Naive B cell (primary cell): Measurements from ENCODE around the gene MOB4. TPM values are rescaled to one million over a fixed set of nuclear protein-coding genes. Genes with fewer than 3 reads are reported as not detected.

ENCODE experiments used
- ATAC-seq, 2 donors: fragments of 150-1000 bp; cut with Tn5 transposase; 2 replicates each; pipeline ENCODE4 v1.10.0; 2021; ENCODE audit warnings: low read depth in 2 of 2, mild to moderate bottlenecking in 2 of 2, moderate library complexity in 2 of 2
- DNase-seq: peaks from one replicate; pipeline ENCODE4 v3.0.0; 2022
- H3K27ac Mint-ChIP-seq, 6 donors: one replicate each; pipeline ENCODE4 v1.8.0; 2020 to 2022; ENCODE audit warnings: mild to moderate bottlenecking in 6 of 6, mixed read lengths in 6 of 6, moderate library complexity in 5 of 6, inconsistent platforms in 2 of 6
- H3K27me3 Mint-ChIP-seq, 3 donors: one replicate each; pipeline ENCODE4 v1.8.0; 2021 to 2022; ENCODE audit warnings: mixed read lengths in 3 of 3, mild to moderate bottlenecking in 1 of 3
- H3K36me3 Mint-ChIP-seq, 2 donors: one replicate each; pipeline ENCODE4 v1.8.0; 2020 to 2022; ENCODE audit warnings: mixed read lengths in 2 of 2, inconsistent platforms in 1 of 2, mild to moderate bottlenecking in 1 of 2
- H3K4me1 Mint-ChIP-seq, 3 donors: one replicate each; pipeline ENCODE4 v1.8.0; 2020 to 2022; ENCODE audit warnings: mixed read lengths in 3 of 3, inconsistent platforms in 1 of 3, mild to moderate bottlenecking in 1 of 3, moderate library complexity in 1 of 3
- H3K4me3 Mint-ChIP-seq, 8 donors: one replicate each; pipeline ENCODE4 v1.8.0; 2020 to 2022; ENCODE audit warnings: mild to moderate bottlenecking in 8 of 8, mixed read lengths in 8 of 8, moderate library complexity in 8 of 8, inconsistent platforms in 2 of 8
- H3K9me3 Mint-ChIP-seq, 7 donors: one replicate each; pipeline ENCODE4 v1.8.0; 2020 to 2022; ENCODE audit warnings: mixed read lengths in 7 of 7, mild to moderate bottlenecking in 5 of 7, inconsistent platforms in 2 of 7, moderate library complexity in 1 of 7
- polyA plus RNA-seq, 6 donors: library from polyadenylated mRNA; unstranded; fragments of 300-500 nt; fragmentation: Illumina TruSeq; gene quantifications; one replicate each; pipeline ENCODE4 v1.2.3, GENCODE V29; 2021; ENCODE audit warnings: low read depth in 6 of 6

MOB4 gene
- polyA plus RNA-seq, 6 donors from 2014 or later = 22.3 to 55.0 (median 43.2) TPM

GRCh38 chr2:197499594-197500502 lies 16.0 kb upstream of the MOB4 start, which contains the start of the genes HSPD1 and HSPE1:
TSS of gene HSPD1 (minus strand) at chr2:197499840. CDS start at chr2:197498848, 992 bp downstream.
TSS of gene HSPE1 (plus strand) at chr2:197500379. CDS start at chr2:197500437, 58 bp downstream.
- no peaks in the 10 kb centered on the region for H3K9me3 Mint-ChIP-seq
- ATAC-seq (peak; percentile 78 to 79), DNase-seq (peak; percentile 98)
- H3K27me3 Mint-ChIP-seq = no peaks in the 10 kb centered on the region
- H3K4me3 Mint-ChIP-seq = peak within 1 kb of the TSS; percentile 88 to 98 (median 94)
- H3K36me3 Mint-ChIP-seq = peaks cover 0 to 8% of the 10 kb centered on the region in 2 donors
- peak within 1 kb of the TSS; percentile 93 to 98 (median 96) for H3K27ac Mint-ChIP-seq
- H3K4me1 Mint-ChIP-seq = peaks cover 19 to 51% (median 44%) of the 10 kb centered on the region in 3 donors

- Mint-ChIP-seq H3K9me3 (no peaks in the 10 kb centered on the region), H3K4me1 (peaks cover 19 to 51% (median 44%) of the 10 kb centered on the region in 3 donors), H3K27me3 (no peaks in the 10 kb centered on the region), H3K27ac (peak overlapping the region; percentile 93 to 98 (median 96)), H3K36me3 (peaks cover 0 to 8% of the 10 kb centered on the region in 2 donors), H3K4me3 (peak overlapping the region; percentile 88 to 98 (median 94))
- ATAC-seq = peak; percentile 11 to 18
- DNase-seq = no peak
These were observed 15.2 kb upstream of the MOB4 start for GRCh38 chr2:197500503-197501131.

GRCh38 chr2:197502201-197502600 lies 13.7 kb upstream of the MOB4 start:
- no peak for ATAC-seq
- peaks cover 16 to 41% (median 39%) of the 10 kb centered on the region in 3 donors for H3K4me1 Mint-ChIP-seq
- H3K4me3 Mint-ChIP-seq = peak overlapping the region in 7 of 8 donors; percentile 23 to 95 (median 63)
- peak overlapping the region in 5 of 6 donors; percentile 61 to 97 (median 79) for H3K27ac Mint-ChIP-seq
- no peaks in the 10 kb centered on the region for H3K27me3 Mint-ChIP-seq
- peaks cover 0 to 3% of the 10 kb centered on the region in 2 donors for H3K36me3 Mint-ChIP-seq
- no peak for DNase-seq
- no peaks in the 10 kb centered on the region for H3K9me3 Mint-ChIP-seq

- no peaks in the 10 kb centered on the region for H3K27me3 Mint-ChIP-seq
- no peaks in the 10 kb centered on the region for H3K9me3 Mint-ChIP-seq
- peaks cover 14 to 36% (median 35%) of the 10 kb centered on the region in 3 donors for H3K4me1 Mint-ChIP-seq
- DNase-seq = no peak
- peak overlapping the region in 3 of 6 donors; percentile 37 to 93 (median 79) for H3K27ac Mint-ChIP-seq
- ATAC-seq = no peak
- H3K36me3 Mint-ChIP-seq = peaks cover 0 to 3% of the 10 kb centered on the region in 2 donors
- peak overlapping the region in 5 of 8 donors; percentile 12 to 94 (median 42) for H3K4me3 Mint-ChIP-seq
These were observed 13.2 kb upstream of the MOB4 start for GRCh38 chr2:197502685-197503084.

GRCh38 chr2:197504000-197504399 lies 11.9 kb upstream of the MOB4 start:
- H3K36me3 Mint-ChIP-seq = peaks cover 0 to 3% of the 10 kb centered on the region in 2 donors
- peaks cover 13 to 24% (median 23%) of the 10 kb centered on the region in 3 donors for H3K4me1 Mint-ChIP-seq
- H3K9me3 Mint-ChIP-seq = no peaks in the 10 kb centered on the region
- no peak for DNase-seq
- no peak for ATAC-seq
- no peaks in the 10 kb centered on the region for H3K27me3 Mint-ChIP-seq
- peak overlapping the region in 1 of 8 donors; percentile 38 for H3K4me3 Mint-ChIP-seq
- H3K27ac Mint-ChIP-seq = peak overlapping the region in 3 of 6 donors; percentile 56 to 71 (median 60)

- no peak for ATAC-seq
- Mint-ChIP-seq H3K36me3 (peaks cover 0 to 3% of the 10 kb centered on the region in 2 donors), H3K9me3 (no peaks in the 10 kb centered on the region), H3K27me3 (no peaks in the 10 kb centered on the region), H3K4me1 (peaks cover 13 to 23% (median 22%) of the 10 kb centered on the region in 3 donors), H3K4me3 (peak overlapping the region in 1 of 8 donors; percentile 38), H3K27ac (peak overlapping the region in 2 of 6 donors; percentile 59 to 71)
- DNase-seq = no peak
These were observed 11.4 kb upstream of the MOB4 start for GRCh38 chr2:197504512-197504911.

- no peak overlapping the region for H3K4me3 Mint-ChIP-seq
- no peak for ATAC-seq
- H3K9me3 Mint-ChIP-seq = no peaks in the 10 kb centered on the region
- peaks cover 8 to 13% (median 10%) of the 10 kb centered on the region in 3 donors for H3K4me1 Mint-ChIP-seq
- no peaks in the 10 kb centered on the region for H3K27me3 Mint-ChIP-seq
- no peak for DNase-seq
- peaks cover 0 to 3% of the 10 kb centered on the region in 2 donors for H3K36me3 Mint-ChIP-seq
- no peak overlapping the region for H3K27ac Mint-ChIP-seq
These were observed 9.2 kb upstream of the MOB4 start for GRCh38 chr2:197506658-197507057.

- Mint-ChIP-seq H3K4me1 (peaks cover 21 to 41% (median 24%) of the 10 kb centered on the region in 3 donors), H3K27ac (peak overlapping the region in 1 of 6 donors; percentile 98), H3K27me3 (no peaks in the 10 kb centered on the region), H3K36me3 (no peaks in the 10 kb centered on the region), H3K4me3 (peak overlapping the region in 2 of 8 donors; percentile 95 to 98), H3K9me3 (no peaks in the 10 kb centered on the region)
- ATAC-seq (no peak), DNase-seq (no peak)
These were observed 2.0 kb upstream of the MOB4 start for GRCh38 chr2:197513915-197514314.

GRCh38 chr2:197514754-197515153 lies 1.1 kb upstream of the MOB4 start:
- H3K36me3 Mint-ChIP-seq = no peaks in the 10 kb centered on the region
- H3K27me3 Mint-ChIP-seq = no peaks in the 10 kb centered on the region
- peaks cover 0 to 1% (median 0%) of the 10 kb centered on the region in 7 donors for H3K9me3 Mint-ChIP-seq
- H3K4me3 Mint-ChIP-seq = peak overlapping the region; percentile 92 to 98 (median 95)
- peak overlapping the region; percentile 96 to 99 (median 97) for H3K27ac Mint-ChIP-seq
- peaks cover 21 to 47% (median 24%) of the 10 kb centered on the region in 3 donors for H3K4me1 Mint-ChIP-seq
- DNase-seq = peak; percentile 3
- no peak for ATAC-seq

- no peak for DNase-seq
- Mint-ChIP-seq H3K27ac (peak overlapping the region; percentile 96 to 99 (median 97)), H3K9me3 (peaks cover 0 to 1% (median 0%) of the 10 kb centered on the region in 7 donors), H3K27me3 (no peaks in the 10 kb centered on the region), H3K4me3 (peak overlapping the region; percentile 92 to 98 (median 95)), H3K4me1 (peaks cover 21 to 47% (median 24%) of the 10 kb centered on the region in 3 donors), H3K36me3 (peaks cover under 1 to 3% of the 10 kb centered on the region in 2 donors)
- ATAC-seq = peak; percentile 24 to 35
These were observed 539 bp upstream of the MOB4 start for GRCh38 chr2:197515315-197515738.

- Mint-ChIP-seq H3K4me3 (peak overlapping the region; percentile 92 to 98 (median 95)), H3K36me3 (peaks cover 9 to 13% of the 10 kb centered on the region in 2 donors), H3K4me1 (peaks cover 24 to 50% (median 29%) of the 10 kb centered on the region in 3 donors), H3K9me3 (peaks cover 0 to 9% (median 5%) of the 10 kb centered on the region in 7 donors), H3K27me3 (no peaks in the 10 kb centered on the region), H3K27ac (peak overlapping the region; percentile 97 to 99 (median 98))
- no peak for DNase-seq
- peak in 1 of 2 donors; percentile 1 for ATAC-seq
These were observed 511 bp downstream of the MOB4 start for GRCh38 chr2:197516393-197516761.

- Mint-ChIP-seq H3K4me3 (peak overlapping the region; percentile 21 to 98 (median 94)), H3K27ac (peak overlapping the region; percentile 78 to 99 (median 98)), H3K36me3 (peaks cover 9 to 15% of the 10 kb centered on the region in 2 donors), H3K27me3 (no peaks in the 10 kb centered on the region), H3K9me3 (peaks cover 0 to 12% (median 7%) of the 10 kb centered on the region in 7 donors), H3K4me1 (peaks cover 24 to 52% (median 29%) of the 10 kb centered on the region in 3 donors)
- ATAC-seq (no peak), DNase-seq (no peak)
These were observed 1.3 kb downstream of the MOB4 start for GRCh38 chr2:197517150-197517549.

GRCh38 chr2:197538412-197538811 lies 22.5 kb downstream of the MOB4 start:
- H3K4me3 Mint-ChIP-seq = no peak overlapping the region
- no peaks in the 10 kb centered on the region for H3K9me3 Mint-ChIP-seq
- H3K27ac Mint-ChIP-seq = peak overlapping the region in 1 of 6 donors; percentile 11
- peaks cover 18 to 26% (median 21%) of the 10 kb centered on the region in 3 donors for H3K4me1 Mint-ChIP-seq
- ATAC-seq = no peak
- no peaks in the 10 kb centered on the region for H3K27me3 Mint-ChIP-seq
- DNase-seq = no peak
- H3K36me3 Mint-ChIP-seq = peaks cover 7 to 28% of the 10 kb centered on the region in 2 donors
